DND-41 (cell line): Measurements from ENCODE around the gene PPP1R13B.

Experiments used
- ATAC-seq: fragments of 200-7000 bp; cut with Tn5 transposase; 3 replicates; pipeline ENCODE4 v1.9.1; 2021; ENCODE audit warnings: low read depth; ENCODE audit not compliant: insufficient read depth
- DNase-seq: peaks from one replicate; pipeline ENCODE4 v3.0.0-alpha.2; 2020
- H2AFZ ChIP-seq: 2 replicates; pipeline ENCODE4 v1.6.0; 2012; ENCODE audit warnings: low read depth, low read length
- H3K27ac ChIP-seq: 2 replicates; pipeline ENCODE4 v1.5.1; 2012; ENCODE audit warnings: low read length, inconsistent platforms
- H3K27me3 ChIP-seq: fragments of 200-600 bp; sonication (generic); 2 replicates; pipeline ENCODE4 v1.6.0; 2012; ENCODE audit warnings: low read length, mild to moderate bottlenecking, inconsistent platforms; ENCODE audit not compliant: insufficient read depth, poor library complexity
- H3K36me3 ChIP-seq: 2 replicates; pipeline ENCODE4 v1.5.1; 2012; ENCODE audit warnings: low read length, inconsistent platforms; ENCODE audit not compliant: insufficient read depth
- H3K4me1 ChIP-seq: 2 replicates; pipeline ENCODE4 v1.5.1; 2012; ENCODE audit warnings: mild to moderate bottlenecking, low read length; ENCODE audit not compliant: insufficient read depth
- H3K4me2 ChIP-seq: 2 replicates; pipeline ENCODE4 v1.6.0; 2012; ENCODE audit warnings: mild to moderate bottlenecking, moderate library complexity, low read length, inconsistent platforms; ENCODE audit not compliant: insufficient read depth
- H3K4me3 ChIP-seq, 2 experiments: fragments of 200-600 bp in 1 of 2; shearing (Covaris generic) in 1 of 2; 2 replicates each; pipeline ENCODE4 v1.5.1; 2012 to 2016; ENCODE audit warnings: inconsistent platforms in 2 of 2, low read length in 2 of 2, mild to moderate bottlenecking in 2 of 2, low read depth in 1 of 2, moderate library complexity in 1 of 2
- H3K79me2 ChIP-seq: 2 replicates; pipeline ENCODE4 v1.6.0; 2012; ENCODE audit warnings: low read length, inconsistent platforms; ENCODE audit not compliant: insufficient read depth
- H3K9ac ChIP-seq: 2 replicates; pipeline ENCODE4 v1.6.0; 2012; ENCODE audit warnings: low read depth, mild to moderate bottlenecking, inconsistent platforms, low read length, moderate library complexity
- H3K9me3 ChIP-seq: 2 replicates; pipeline ENCODE4 v1.5.1; 2012; ENCODE audit warnings: low read length, moderate library complexity, mild to moderate bottlenecking, inconsistent platforms; ENCODE audit not compliant: insufficient read depth, severe bottlenecking
- H4K20me1 ChIP-seq: 2 replicates; pipeline ENCODE4 v1.6.0; 2012; ENCODE audit warnings: low read length; ENCODE audit not compliant: insufficient read depth
- EZH2 ChIP-seq: IDR thresholded peaks from 3 replicates; pipeline ENCODE4 v1.6.1; 2012; ENCODE audit warnings: borderline replicate concordance, low read depth, mild to moderate bottlenecking, moderate library complexity, low read length, inconsistent platforms; ENCODE audit not compliant: severe bottlenecking
- TF ChIP-seq, protein P1 (sequence below): IDR thresholded peaks from 2 replicates; pipeline ENCODE4 v1.5.1; 2012; ENCODE audit warnings: borderline replicate concordance, low read length, moderate library complexity, mild to moderate bottlenecking; ENCODE audit not compliant: poor library complexity, severe bottlenecking; ENCODE audit errors: extremely low read depth

Gene PPP1R13B

DNA sequence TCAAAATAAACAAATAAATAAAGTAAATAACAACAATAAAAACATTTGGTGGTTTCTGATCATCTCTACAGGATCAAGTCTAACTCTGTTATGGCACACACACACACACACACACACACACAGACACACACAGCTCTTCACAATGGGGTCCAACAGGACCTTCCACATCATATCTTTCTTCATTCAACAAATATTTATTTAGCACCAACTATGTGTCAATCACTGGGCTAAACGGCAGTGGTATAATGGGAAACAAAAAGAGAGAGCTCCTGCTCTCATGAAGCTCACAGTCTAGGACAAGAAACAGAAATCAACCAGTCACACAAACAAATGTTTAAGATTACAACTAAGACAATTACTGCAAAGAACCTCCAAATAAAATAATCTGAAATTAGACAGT lies 9.3 kb downstream of the PPP1R13B start:
- no peak for TF ChIP-seq EZH2
- TF ChIP-seq, protein P1, sequence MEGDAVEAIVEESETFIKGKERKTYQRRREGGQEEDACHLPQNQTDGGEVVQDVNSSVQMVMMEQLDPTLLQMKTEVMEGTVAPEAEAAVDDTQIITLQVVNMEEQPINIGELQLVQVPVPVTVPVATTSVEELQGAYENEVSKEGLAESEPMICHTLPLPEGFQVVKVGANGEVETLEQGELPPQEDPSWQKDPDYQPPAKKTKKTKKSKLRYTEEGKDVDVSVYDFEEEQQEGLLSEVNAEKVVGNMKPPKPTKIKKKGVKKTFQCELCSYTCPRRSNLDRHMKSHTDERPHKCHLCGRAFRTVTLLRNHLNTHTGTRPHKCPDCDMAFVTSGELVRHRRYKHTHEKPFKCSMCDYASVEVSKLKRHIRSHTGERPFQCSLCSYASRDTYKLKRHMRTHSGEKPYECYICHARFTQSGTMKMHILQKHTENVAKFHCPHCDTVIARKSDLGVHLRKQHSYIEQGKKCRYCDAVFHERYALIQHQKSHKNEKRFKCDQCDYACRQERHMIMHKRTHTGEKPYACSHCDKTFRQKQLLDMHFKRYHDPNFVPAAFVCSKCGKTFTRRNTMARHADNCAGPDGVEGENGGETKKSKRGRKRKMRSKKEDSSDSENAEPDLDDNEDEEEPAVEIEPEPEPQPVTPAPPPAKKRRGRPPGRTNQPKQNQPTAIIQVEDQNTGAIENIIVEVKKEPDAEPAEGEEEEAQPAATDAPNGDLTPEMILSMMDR: no peak
- H3K27me3 ChIP-seq: peaks cover 3% of the 10 kb centered on the region
- H3K27ac ChIP-seq: no peak overlapping the region
- no peaks in the 10 kb centered on the region for H4K20me1 ChIP-seq
- no peak overlapping the region for H3K4me3 ChIP-seq
- no peaks in the 10 kb centered on the region for H3K36me3 ChIP-seq
- no peak overlapping the region for H3K9ac ChIP-seq
- no peaks in the 10 kb centered on the region for H3K9me3 ChIP-seq
- H3K4me2 ChIP-seq: no peak overlapping the region
- no peaks in the 10 kb centered on the region for H3K4me1 ChIP-seq
- H3K79me2 ChIP-seq: no peaks in the 10 kb centered on the region
- no peak overlapping the region for H2AFZ ChIP-seq
- ATAC-seq: no peak
- no peak for DNase-seq

DNA sequence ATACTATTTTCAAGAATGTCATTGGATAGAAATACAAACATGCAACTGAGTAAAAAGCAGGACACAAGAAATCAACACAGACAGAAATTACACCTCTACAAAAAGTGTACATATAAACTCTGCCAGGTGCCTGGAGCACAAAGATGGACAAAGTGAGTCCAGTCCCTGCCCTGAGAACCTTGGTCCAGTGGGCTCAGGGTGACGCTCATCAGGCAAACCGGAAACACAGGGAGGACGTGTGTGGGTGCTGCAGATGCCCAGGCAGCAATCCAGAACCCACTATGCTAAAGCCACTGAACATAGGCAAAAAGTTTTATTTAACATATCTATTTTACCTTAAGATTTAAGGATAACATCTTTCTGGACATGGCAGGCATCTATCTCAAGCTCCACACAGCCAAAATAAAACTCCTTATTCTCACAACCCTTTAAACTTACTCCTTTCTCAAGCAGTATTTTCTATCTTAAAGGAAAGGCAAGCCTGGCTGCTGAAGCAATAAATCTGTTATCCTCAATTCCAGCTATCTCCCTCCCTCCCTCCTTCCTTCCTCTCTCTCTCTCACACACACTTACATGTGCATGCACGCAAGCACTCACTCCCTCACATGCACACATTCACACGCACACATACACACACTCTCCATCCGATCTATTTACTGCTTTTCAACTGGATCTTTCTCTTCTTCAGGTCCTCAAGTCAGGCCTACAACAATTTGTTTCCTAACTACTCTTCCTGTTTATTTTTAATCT lies 10.2 kb downstream of the PPP1R13B start:
- H3K9ac ChIP-seq: no peak overlapping the region
- no peak overlapping the region for H3K27ac ChIP-seq
- no peak overlapping the region for H3K4me3 ChIP-seq
- H2AFZ ChIP-seq: no peak overlapping the region
- ATAC-seq (no peak), DNase-seq (no peak)
- H3K79me2 ChIP-seq: no peaks in the 10 kb centered on the region
- H3K9me3 ChIP-seq: no peaks in the 10 kb centered on the region
- TF ChIP-seq, protein P1: no peak
- no peak for TF ChIP-seq EZH2
- no peak overlapping the region for H3K4me2 ChIP-seq
- no peaks in the 10 kb centered on the region for H3K4me1 ChIP-seq
- H3K27me3 ChIP-seq: peaks cover 3% of the 10 kb centered on the region
- H4K20me1 ChIP-seq: no peaks in the 10 kb centered on the region
- H3K36me3 ChIP-seq: no peaks in the 10 kb centered on the region

GRCh38 chr14:103834956-103835355 lies 12.4 kb downstream of the PPP1R13B start:
- H3K4me2 ChIP-seq: no peak overlapping the region
- ATAC-seq (no peak), DNase-seq (no peak)
- H3K4me3 ChIP-seq: no peak overlapping the region
- no peak for TF ChIP-seq EZH2
- TF ChIP-seq, protein P1: no peak
- H3K36me3 ChIP-seq: no peaks in the 10 kb centered on the region
- H3K27ac ChIP-seq: no peak overlapping the region
- H3K79me2 ChIP-seq: no peaks in the 10 kb centered on the region
- H3K4me1 ChIP-seq: no peaks in the 10 kb centered on the region
- H3K9ac ChIP-seq: no peak overlapping the region
- peaks cover 3% of the 10 kb centered on the region for H3K27me3 ChIP-seq
- no peak overlapping the region for H2AFZ ChIP-seq
- H3K9me3 ChIP-seq: no peaks in the 10 kb centered on the region
- no peaks in the 10 kb centered on the region for H4K20me1 ChIP-seq
